ENCODE measurements around the gene SMOC1. TPM values are rescaled to one million over a fixed set of nuclear protein-coding genes. Genes with fewer than 3 reads are reported as not detected.

Gene SMOC1
- total RNA-seq, 4 donors from 2014 or later = 0.72 to 3.1 (median 1.6) TPM

GRCh38 chr14:69968132-69968531 is 88.9 kb downstream of the SMOC1 start:
- WGBS = 70% methylated on average over 2 of the region's 2 CpGs

GRCh38 chr14:69968681-69969080 is 89.5 kb downstream of the SMOC1 start:
- 88% methylated on average over 1 of the region's 1 CpG for WGBS
- Histone ChIP-seq H3K4me1 (no peaks in the 10 kb centered on the region), H3K27ac (no peak overlapping the region), H3K4me3 (no peak overlapping the region), H3K27me3 (peaks cover 3% of the 10 kb centered on the region), H3K9me3 (no peaks in the 10 kb centered on the region), H3K36me3 (no peaks in the 10 kb centered on the region)
- no peak for TF ChIP-seq POLR2AphosphoS5 (IDR thresholded peaks at IDR 0.05)
- DNase-seq (ENCODE audit: low spot score in 2 of 2) = no peak

More at GRCh38 chr14:69968132-69968531, 88.9 kb downstream of the SMOC1 start:
- H3K4me1 ChIP-seq = no peaks in the 10 kb centered on the region
- H3K36me3 ChIP-seq = no peaks in the 10 kb centered on the region
- H3K9me3 ChIP-seq = no peaks in the 10 kb centered on the region
- H3K27ac ChIP-seq = no peak overlapping the region
- peaks cover 3% of the 10 kb centered on the region for H3K27me3 ChIP-seq
- H3K4me3 ChIP-seq = no peak overlapping the region
- no peak for DNase-seq (ENCODE audit: low spot score in 2 of 2)
- TF ChIP-seq POLR2AphosphoS5 (IDR thresholded peaks at IDR 0.05) (no peak), POLR2A (IDR thresholded peaks at IDR 0.05) (no peak), EP300 (IDR thresholded peaks at IDR 0.05) (no peak), CTCF (IDR thresholded peaks at IDR 0.05) (no peak)

- Histone ChIP-seq H3K4me3 (no peak overlapping the region), H3K4me1 (no peaks in the 10 kb centered on the region), H3K27me3 (no peaks in the 10 kb centered on the region), H3K27ac (no peak overlapping the region), H3K9me3 (no peaks in the 10 kb centered on the region), H3K36me3 (no peaks in the 10 kb centered on the region)
- WGBS = 100% methylated on average over 2 of the region's 5 CpGs
- no peak for DNase-seq (ENCODE audit: low spot score in 2 of 2)
- TF ChIP-seq POLR2AphosphoS5 (IDR thresholded peaks at IDR 0.05) (no peak), EP300 (IDR thresholded peaks at IDR 0.05) (no peak), POLR2A (IDR thresholded peaks at IDR 0.05) (no peak), CTCF (IDR thresholded peaks at IDR 0.05) (no peak)
Observed at GRCh38 chr14:69972755-69973154, 93.5 kb downstream of the SMOC1 start.

- no peak overlapping the region for H3K4me3 ChIP-seq
- DNase-seq (ENCODE audit: low spot score in 2 of 2) = no peak
- 84% methylated on average over 1 of the region's 1 CpG for WGBS
- no peaks in the 10 kb centered on the region for H3K36me3 ChIP-seq
- TF ChIP-seq CTCF (IDR thresholded peaks at IDR 0.05) = no peak
- no peak for TF ChIP-seq POLR2AphosphoS5 (IDR thresholded peaks at IDR 0.05)
- no peak for TF ChIP-seq EP300 (IDR thresholded peaks at IDR 0.05)
- TF ChIP-seq POLR2A (IDR thresholded peaks at IDR 0.05) = no peak
- no peaks in the 10 kb centered on the region for H3K4me1 ChIP-seq
- H3K9me3 ChIP-seq = no peaks in the 10 kb centered on the region
- no peaks in the 10 kb centered on the region for H3K27me3 ChIP-seq
- H3K27ac ChIP-seq = no peak overlapping the region
Observed at GRCh38 chr14:69973846-69974245, 94.6 kb downstream of the SMOC1 start.

GRCh38 chr14:69979882-69980281 is 100.7 kb downstream of the SMOC1 start:
- Histone ChIP-seq H3K4me3 (no peak overlapping the region), H3K4me1 (no peaks in the 10 kb centered on the region), H3K27ac (no peak overlapping the region), H3K36me3 (no peaks in the 10 kb centered on the region), H3K9me3 (no peaks in the 10 kb centered on the region), H3K27me3 (peaks cover 11% of the 10 kb centered on the region)
- 93% methylated on average over 1 of the region's 1 CpG for WGBS
- DNase-seq (ENCODE audit: low spot score in 2 of 2) = no peak
- TF ChIP-seq CTCF (IDR thresholded peaks at IDR 0.05) = no peak
- TF ChIP-seq POLR2AphosphoS5 (IDR thresholded peaks at IDR 0.05) = no peak
- no peak for TF ChIP-seq POLR2A (IDR thresholded peaks at IDR 0.05)
- no peak for TF ChIP-seq EP300 (IDR thresholded peaks at IDR 0.05)

Measured in suprapubic skin (tissue), 4 donors.